EL (cell line): Measurements from ENCODE around the gene SEC22C.
A peak's percentile ranks its signal among the peaks of the same experiment; 100 is the strongest.
"Not testable (repeated sequence)": the region's sequence is repeated elsewhere in the genome, so short reads cannot be mapped to it uniquely, and the experiment has no call there.

Experiments used
- DNase-seq: peaks from one replicate; pipeline ENCODE4 v3.0.0-alpha.2; 2016

The SEC22C gene

DNA sequence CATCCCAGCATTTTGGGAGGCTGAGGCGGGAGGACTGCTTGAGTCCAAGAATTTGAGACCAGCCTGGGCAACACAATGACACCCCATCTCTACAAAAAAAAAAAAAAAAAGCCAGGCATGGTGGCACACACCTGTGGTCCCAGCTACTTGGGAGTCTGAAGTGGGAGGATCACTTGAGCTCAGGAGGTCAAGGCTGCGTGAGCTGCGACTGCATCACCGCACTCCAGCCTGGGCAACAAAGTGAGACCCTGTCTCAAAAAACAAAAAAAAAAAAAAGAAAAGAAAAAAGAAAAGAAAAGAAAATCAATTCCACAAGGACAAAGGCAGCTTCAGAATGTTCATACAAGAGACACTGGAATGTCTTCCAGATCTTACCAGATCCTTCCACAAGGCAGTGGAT, 2.4 kb downstream of the SEC22C start:
- DNase-seq: not testable (repeated sequence)

DNA sequence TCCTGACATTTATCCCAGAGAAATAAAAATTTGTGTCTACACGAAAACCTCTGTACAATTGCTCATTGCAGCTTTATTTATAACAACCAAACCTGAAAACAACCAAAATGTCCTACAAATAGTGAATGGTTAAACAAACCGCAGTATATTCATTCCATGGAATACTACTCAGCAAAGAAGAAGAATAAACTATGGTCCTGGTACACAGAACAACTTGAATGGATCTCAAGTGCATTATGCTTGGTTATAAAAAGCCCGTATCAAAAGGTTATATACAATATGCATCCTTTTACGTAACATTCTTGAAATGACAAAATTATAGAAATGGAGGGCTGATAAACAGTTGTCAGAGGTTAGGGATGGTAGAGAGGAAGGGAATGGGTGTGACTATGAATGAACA, 3.7 kb downstream of the SEC22C start:
- no peak for DNase-seq

DNA sequence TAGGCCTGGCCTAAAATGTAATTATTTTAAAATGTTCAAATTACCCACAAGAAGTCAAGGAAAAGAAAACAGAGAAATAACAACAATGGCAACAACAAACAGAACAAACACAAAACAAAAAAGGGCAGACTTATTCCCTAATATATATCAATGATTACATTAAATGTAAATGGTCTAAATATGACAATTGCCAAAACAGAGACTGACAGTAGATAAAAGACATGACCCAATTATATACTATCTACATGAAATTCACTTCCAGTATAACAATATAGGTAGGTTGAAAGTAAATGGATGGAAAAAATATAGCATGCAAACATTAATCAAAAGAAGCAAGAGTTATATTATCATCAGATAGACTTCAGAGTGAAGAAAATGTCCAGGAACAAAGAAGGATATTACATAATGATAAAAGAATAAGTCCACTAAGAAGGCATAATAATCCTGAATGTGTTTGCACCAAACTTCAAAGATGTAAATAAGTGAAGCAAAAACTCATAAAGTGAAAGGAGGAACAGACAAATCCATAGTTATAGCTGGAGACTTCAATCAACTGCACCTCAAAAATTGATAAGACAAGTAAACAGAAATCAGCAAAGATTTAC, 6.5 kb downstream of the SEC22C start:
- DNase-seq: no peak

DNA sequence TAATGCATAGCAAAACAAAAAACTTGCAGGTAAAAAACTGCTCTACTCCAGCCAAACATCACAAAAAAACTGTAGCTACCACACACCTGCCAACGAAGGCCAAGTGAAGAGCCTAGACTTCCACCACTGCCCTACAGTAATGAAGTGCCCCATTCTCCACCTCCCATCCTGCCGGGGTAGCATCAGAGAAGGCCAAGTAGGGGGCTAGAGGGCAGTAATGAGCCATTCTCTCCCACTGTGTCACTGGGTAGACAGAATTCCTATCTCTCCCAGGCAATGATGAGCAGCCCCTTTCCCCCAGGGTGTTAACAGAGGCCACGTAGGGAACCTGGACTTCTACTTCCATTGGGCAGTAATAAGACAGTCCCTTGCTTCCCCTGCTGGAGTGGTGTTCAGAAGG, 9.5 kb downstream of the SEC22C start:
- peak; percentile 56 for DNase-seq

DNA sequence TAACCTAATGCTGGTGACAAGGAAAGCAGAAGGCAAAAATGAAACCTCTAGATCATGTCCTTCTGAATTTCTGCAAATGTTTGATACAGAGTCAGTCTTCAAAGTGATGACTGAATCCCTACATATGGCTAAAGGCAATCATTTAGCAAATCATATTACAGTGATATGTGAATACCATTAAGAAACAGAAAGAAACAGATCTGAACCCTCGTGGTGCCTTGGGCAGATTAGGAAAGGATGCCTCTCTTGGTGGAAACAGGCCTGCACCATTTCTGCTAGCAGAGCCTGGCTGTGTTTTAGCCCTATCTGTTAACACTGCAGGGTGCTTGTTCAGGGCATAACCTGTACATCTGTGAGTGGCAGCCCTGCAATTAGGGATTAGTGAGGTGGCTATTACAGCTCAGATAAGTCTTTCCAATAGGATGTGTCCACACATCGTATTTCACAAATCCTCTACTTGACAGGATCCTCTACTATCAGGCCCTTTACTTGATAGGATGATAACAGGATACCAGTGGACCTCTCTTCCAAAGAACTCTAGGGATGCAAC, 12.1 kb downstream of the SEC22C start:
- no peak for DNase-seq

DNA sequence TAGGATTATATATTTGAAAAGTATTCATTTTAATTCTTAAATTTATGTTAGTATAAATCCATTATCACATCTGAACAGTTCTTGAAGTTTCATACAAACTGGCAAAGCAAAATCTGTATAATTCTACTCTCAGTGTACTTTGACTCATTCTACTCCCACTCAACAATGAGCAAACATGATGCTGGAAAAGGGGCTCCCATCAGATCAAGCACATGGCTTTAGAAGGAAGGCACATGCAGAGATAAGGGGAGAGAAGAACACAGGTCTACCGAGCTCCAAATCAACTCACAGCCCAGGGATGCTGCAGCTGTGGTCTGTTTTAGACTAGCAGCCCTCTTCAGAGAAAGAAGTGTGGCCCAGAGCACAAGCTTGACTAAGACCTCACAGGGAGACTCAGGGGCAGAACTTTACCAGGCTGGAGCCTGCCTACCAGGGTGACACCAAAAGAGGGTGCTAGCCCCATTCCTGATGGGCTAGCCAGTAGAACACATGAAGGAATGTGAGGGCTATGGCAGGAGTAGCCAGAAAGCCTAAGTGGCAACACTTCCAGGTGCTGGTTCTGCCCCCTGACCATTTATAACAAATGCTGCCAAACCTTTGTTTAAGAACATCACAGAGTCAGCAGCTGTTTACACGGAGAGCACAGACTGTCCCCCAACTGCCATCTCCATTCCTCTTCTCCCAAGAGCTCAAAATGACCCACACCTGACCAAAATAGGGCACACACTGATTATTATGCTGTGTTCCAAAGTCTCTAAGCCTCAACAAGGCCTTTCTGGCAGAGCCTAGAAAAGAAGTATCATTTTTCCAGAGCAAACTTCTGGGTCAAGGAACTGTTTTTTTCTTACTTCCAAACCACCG, 19.5 kb downstream of the SEC22C start:
- DNase-seq: no peak

DNA sequence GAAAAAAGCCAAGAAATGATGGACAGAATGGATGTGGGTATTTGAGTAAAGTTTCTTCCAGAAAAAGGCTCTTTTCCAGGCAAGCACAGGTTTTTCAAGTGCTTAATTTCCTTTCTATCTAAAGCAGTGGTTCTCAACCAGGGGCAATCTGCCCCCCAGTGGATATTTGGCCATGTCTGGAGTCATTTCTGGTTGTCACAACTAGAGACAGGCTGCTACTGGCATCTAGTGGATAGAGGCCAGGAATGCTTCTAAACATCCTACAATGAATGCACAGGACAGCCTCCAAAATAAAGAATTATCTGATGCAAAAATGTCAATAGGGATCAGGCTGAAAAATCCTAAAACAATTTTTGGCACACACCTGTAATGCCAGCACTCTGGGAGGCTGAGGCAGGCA, 23.9 kb downstream of the SEC22C start:
- DNase-seq: no peak

DNA sequence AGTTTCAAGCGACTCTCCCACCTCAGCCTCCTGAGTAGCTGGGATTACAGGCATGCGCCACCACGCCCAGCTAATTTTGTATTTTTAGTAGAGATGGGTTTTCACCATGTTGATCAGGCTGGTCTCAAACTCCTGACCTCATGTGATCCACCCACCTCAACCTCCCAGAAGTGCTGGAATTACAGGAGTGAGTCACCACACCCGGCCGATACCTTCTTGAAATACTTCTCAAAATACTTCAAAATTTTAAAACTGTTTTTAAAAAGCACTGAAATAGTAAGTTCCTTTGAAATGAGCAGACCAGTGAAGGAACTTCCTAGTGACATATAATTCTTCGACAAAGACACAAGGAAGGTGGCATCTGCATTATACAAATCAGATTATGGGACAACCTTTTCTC, 24.9 kb downstream of the SEC22C start:
- not testable (repeated sequence) for DNase-seq

DNA sequence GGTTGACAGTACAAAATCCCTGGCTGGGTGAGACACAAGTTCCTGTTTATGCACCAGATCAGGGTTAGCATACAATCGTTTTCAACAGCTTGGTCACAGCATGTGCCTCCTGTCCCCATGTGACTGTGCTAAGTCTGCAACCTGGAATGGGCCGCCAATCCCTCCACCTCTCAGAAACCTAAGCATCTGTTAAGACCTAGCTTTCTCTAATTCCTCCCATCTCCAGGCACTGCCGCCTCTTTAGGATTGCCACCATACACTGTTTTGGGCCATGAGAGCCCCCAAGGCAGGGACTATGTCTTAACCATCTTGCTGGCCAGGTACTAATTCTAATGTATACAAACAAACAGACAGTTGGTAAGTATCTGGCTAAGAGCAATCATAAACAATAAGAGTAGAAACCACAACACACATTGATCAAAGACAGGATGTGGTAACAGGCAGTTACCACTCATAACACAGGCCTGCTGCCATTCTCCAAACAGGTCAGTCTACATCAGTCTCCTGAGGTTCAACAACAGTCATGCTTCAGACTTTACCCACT, 25.6 kb downstream of the SEC22C start:
- no peak for DNase-seq

DNA sequence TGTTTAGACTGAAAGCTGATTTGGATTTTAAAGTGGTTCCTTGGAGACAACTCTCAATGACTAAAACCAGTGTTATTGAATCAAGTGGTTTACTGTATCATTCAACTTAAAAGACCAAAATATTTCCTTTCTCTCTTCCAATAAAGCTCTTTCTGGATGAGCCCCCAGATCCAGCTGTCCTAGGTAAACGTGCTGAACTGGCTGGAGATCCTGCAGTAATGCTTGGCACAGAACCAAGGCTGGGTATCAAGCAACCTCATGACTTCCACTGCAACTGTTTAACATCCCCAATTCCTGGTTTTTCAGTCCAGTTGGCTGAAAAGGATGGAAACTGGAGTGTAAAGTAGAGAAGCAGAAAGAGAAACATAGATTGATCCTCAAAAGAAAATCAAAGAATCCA, 28.9 kb downstream of the SEC22C start:
- no peak for DNase-seq

DNA sequence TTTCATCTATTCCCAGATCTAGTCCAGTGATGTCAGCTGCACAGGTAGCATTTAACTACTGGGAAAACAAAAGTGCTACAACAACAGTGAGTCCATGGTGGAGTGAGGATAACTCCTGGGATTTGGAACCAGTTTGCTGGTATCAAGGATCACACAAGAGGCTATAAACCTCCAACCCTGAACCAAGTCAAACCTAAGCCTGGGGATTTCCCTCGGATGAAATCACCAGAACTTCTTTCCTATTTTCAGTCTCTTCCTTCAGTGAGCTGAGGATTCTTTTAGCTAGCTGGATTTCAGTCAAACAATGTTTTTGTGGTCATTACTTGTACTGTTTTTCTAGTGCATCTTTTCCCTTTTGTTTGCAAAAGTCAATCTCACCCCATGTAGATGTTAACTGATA, 31.5 kb downstream of the SEC22C start:
- DNase-seq: no peak

DNA sequence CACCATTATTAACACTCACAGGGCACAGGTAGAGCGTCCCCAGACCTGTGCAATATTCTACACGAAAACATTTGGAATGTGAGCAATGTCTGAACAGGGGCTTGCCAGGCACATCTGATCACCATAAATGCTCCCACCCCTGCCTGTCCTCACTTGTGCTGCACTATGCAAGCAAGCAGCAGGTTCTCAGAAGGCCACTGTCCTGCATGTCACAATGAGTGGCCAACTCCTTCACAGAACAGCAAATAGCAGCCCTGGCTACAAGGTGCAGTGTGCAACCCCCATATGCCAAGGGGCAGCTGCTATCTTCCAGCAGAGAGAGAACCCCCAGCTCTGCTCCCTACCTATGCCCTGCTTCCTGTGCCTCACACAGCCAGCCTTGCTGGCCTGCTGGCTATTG, 32.6 kb downstream of the SEC22C start:
- DNase-seq: no peak

DNA sequence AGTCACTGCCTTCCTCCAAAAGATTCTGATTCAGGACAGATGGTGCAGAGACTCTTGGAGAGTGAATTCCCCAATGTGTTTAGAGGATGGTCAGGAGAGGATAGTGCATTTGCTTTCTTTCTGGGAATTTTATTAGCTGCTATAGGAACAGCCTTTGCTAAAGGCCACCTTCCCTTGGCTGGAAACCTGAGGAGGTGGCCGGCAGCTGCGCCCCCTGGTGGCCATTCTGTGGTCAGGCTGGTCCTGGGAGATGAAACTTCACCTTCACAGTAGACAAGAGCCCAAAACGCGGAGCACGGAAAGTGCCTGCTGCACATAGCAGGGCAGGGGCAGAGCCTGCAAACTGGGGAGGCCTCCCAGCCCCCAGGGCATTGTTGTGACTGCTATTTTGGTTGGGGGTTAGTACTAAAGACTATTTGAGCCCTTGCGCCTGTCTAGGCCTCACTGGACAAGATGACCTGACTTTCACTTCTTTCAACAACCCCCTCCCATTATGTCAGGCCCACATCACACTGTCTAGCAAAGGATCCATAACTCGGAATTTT, 34.3 kb downstream of the SEC22C start:
- peak; percentile 50 for DNase-seq

DNA sequence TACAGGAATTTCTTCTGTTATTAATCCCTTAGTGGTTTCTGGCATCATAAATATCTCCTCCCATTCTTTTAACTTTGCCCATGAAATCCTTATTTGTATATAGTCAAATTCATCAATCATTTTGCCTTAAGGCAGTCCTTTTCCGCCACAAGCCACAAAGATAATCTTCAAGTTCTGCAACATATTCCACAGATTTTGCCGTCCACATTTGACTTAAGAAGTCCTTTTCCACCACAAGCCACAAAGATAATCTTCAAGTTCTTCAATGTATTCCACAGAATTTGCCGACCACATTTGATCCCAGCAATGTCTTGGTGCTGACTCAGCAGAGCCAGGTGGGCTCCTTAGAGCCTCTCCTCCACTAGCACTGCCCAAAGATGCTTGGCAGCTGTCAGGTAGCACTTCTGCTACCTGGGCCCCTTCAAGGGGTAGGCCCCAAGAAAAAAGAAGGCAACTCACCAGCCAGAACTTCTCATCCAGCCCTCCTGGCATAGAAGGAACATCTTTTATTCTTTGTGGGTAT, 35.0 kb downstream of the SEC22C start:
- DNase-seq: no peak

DNA sequence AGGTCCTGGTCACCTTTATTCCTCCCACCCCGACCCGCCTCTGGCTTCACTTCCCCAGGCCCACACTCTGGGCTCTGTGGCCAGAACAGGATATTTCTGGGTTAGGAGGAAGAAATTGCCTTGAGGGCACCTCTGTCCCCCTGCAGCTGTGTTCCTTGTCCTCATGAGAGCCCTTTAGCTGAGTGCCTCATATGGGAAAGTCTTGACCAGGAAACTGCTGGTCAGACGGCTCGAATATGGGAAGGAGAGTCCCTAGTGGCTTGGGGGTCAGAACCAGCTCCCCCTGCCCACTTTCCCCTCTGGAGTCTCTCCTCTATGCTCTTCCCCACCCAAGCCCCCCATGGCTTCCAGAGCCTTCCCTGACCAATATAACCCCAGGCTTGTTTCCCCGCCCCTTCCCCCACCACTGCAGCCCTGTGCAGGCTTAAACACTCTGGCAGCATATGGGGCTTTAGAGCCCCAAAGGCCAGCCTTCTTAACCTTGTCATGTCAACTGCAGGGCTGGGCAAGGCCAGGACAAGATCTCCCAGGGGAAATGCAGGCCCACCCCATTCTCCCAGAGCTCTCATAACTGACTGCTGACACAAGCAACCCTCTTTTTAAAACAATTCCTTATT, 36.4 kb downstream of the SEC22C start:
- DNase-seq: no peak

DNA sequence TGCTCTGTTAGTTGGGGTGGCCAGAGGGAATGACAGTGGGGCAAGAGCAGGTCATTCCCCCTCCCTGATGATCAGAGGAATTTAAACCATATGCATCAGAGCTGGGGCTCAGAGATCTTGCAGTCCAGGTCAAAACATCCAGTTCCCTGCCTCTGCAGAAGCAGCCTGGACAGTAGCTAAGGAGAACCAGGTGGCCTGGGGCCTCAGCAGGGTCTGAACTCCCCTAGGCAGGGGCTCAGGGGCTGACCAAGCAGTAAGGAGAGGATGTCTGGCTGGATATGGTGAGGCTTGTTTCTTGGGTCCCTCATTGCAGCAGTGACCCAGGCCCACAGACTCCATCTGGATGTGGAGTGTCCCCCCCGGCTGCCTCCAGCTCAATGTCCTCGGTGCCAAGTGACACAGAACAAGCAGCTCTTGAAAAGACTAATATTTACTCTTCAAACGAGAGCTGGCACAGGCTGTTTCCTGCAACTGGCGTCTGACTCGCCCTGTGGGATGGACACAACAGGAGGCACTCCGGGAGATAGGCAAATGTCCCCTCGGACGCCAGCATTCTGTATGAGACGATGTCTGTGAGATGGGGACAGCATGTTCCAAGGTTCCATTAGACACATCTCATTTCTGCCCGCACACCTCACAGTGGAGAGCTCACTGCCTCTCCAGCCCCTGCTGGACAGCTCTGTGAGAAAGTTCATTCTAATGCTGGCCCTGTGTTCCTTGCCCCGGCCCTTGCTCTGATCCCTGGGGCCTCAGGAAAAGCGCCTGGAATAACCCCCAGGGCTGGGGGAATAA, 37.1 kb downstream of the SEC22C start:
- DNase-seq: peak; percentile 8

DNA sequence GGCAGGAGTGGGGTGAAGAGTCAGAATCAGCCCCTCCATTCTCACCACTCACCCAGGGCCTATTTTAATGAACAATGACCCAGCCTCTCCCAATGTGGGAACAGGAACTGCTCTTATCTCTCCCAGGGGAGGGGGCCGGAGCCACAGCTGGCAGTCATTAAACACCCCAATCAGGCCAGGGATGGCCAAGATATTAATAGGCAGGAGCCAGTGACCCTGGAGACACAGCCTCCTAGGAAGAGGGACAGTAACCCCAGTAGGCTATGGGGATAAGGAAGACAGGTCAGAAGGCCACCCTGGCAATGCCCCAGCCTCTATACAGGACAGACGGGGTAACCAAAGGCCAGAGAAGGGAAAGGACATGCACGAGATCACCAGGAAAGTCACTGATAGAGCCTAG, 40.7 kb downstream of the SEC22C start:
- no peak for DNase-seq

DNA sequence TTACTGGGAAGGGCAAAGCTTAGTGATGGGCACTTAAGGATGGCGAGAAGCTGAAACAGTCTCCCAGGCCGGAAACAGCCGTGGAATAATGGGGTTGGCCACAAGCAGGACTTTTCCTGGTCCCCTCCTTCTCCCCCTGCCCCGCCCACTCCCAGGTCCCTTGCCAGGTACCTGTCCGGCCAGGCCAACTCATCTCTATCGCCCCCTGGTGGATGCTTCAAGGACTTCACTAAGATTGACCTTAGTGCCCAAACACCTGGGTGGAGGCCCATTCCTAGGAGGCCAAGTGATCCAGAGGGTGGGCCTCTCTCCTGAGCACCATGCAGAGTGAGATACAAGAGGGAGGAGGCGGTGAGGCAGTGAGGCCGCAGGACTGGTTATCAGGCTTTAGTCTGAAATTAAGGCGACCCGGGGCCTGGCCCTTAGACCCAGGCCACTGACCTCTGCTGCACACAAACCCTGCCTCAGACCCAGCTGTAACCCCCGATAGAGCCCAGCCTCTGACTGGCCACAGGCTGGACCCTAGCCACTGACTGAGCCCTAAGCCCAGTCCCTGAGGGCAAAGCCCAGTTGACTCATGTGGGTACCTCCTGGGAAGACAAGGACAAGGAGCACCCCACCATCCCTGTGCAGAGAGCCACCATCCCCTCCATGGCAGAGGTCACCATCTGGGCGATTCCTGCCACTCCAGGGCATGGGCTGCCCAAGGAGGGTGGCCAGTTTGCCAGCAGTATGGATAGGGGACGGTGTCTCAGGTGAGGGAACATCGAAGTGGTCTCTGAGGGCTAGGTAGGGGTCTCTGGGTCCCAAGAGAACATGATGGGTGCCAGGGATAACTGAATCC, 41.7 kb downstream of the SEC22C start:
- DNase-seq: peak; percentile 17

DNA sequence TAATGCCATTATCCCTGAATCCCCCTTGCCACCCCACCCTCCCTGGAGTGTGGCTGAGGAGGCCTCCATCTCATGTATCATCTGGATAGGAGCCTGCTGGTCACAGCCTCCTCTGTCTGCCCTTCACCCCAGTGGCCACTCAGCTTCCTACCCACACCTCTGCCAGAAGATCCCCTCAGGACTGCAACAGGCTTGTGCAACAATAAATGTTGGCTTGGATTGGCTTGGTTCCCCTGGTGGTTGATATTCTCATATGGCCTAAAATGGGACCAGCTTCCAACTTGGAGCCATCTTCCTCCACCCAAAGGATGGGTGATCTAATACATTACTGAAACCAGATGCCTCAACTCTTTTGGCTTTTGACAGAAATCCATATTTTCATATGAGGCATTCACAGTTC, 44.4 kb downstream of the SEC22C start:
- DNase-seq: no peak

DNA sequence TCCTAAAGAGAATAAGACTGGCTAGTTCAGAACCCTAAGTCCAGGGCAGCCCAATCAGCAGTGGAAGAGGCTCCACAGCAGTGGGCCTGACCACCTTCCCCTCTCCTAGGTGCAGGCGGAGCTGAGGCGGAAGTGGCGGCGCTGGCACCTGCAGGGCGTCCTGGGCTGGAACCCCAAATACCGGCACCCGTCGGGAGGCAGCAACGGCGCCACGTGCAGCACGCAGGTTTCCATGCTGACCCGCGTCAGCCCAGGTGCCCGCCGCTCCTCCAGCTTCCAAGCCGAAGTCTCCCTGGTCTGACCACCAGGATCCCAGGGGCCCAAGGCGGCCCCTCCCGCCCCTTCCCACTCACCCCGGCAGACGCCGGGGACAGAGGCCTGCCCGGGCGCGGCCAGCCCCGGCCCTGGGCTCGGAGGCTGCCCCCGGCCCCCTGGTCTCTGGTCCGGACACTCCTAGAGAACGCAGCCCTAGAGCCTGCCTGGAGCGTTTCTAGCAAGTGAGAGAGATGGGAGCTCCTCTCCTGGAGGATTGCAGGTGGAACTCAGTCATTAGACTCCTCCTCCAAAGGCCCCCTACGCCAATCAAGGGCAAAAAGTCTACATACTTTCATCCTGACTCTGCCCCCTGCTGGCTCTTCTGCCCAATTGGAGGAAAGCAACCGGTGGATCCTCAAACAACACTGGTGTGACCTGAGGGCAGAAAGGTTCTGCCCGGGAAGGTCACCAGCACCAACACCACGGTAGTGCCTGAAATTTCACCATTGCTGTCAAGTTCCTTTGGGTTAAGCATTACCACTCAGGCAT, 45.6 kb downstream of the SEC22C start:
- peak; percentile 36 for DNase-seq
